WTC11 (cell line): ENCODE data around the gene EIF4E3. TPM values are rescaled to one million over a fixed set of nuclear protein-coding genes. Genes with fewer than 3 reads are reported as not detected.

Source experiments
- ATAC-seq: fragments of 200-7000 bp; cut with Tn5 transposase; 2 replicates; pipeline ENCODE4 v1.10.0; 2021; ENCODE audit warnings: mild to moderate bottlenecking, moderate library complexity
- CTCF ChIA-PET: fragments of 300-600 bp; sonication (Branson Sonifier 250); formaldehyde crosslinking; loops from one replicate; lab custom pipeline; 2021; ENCODE audit warnings: antibody characterized with exemption; lab: Charles Lee
- POLR2A ChIA-PET: fragments of 350-600 bp; sonication (Branson Sonifier 250); formaldehyde crosslinking; loops from one replicate; lab custom pipeline; 2021; ENCODE audit warnings: antibody characterized with exemption; lab: Charles Lee
- DNase-seq: peaks from one replicate; pipeline ENCODE4 v3.0.0; 2021; ENCODE audit warnings: low spot score
- H3K27ac Mint-ChIP-seq: 2 replicates; pipeline ENCODE4 v1.8.0; 2021; ENCODE audit warnings: mixed read lengths
- H3K27me3 Mint-ChIP-seq: 2 replicates; pipeline ENCODE4 v1.8.0; 2021; ENCODE audit warnings: low read depth, mild to moderate bottlenecking, moderate library complexity, mixed read lengths
- H3K36me3 Mint-ChIP-seq: 2 replicates; pipeline ENCODE4 v1.8.0; 2021; ENCODE audit warnings: mixed read lengths
- H3K4me1 Mint-ChIP-seq: 2 replicates; pipeline ENCODE4 v1.8.0; 2022; ENCODE audit warnings: mixed read lengths
- H3K4me3 Mint-ChIP-seq: 2 replicates; pipeline ENCODE4 v1.8.0; 2021; ENCODE audit warnings: mild to moderate bottlenecking, moderate library complexity, mixed read lengths
- H3K9me3 Mint-ChIP-seq: 2 replicates; pipeline ENCODE4 v1.8.0; 2021; ENCODE audit warnings: mixed read lengths
- ATF1 ChIP-seq: sonication (generic); formaldehyde crosslinking; IDR thresholded peaks from 2 replicates; pipeline ENCODE4 v1.8.1; 2023; ENCODE audit warnings: mild to moderate bottlenecking, moderate library complexity, missing genetic modification reagents
- CBFB ChIP-seq: sonication (generic); formaldehyde crosslinking; IDR thresholded peaks from 2 replicates; pipeline ENCODE4 v1.8.1; 2022; ENCODE audit warnings: mild to moderate bottlenecking, low read depth, missing genetic modification reagents
- CREB1 ChIP-seq: sonication (generic); formaldehyde crosslinking; IDR thresholded peaks from 2 replicates; pipeline ENCODE4 v1.8.0; 2023; ENCODE audit warnings: mild to moderate bottlenecking, missing genetic modification reagents
- CTCF ChIP-seq: fragments of 200-600 bp; IDR thresholded peaks from 2 replicates; pipeline ENCODE4 v1.8.0; 2022; ENCODE audit warnings: antibody characterized with exemption
- FOXJ3 ChIP-seq: sonication (generic); formaldehyde crosslinking; IDR thresholded peaks from 2 replicates; pipeline ENCODE4 v1.9.0; 2021; ENCODE audit warnings: missing genetic modification reagents, mild to moderate bottlenecking, borderline replicate concordance
- MXD4 ChIP-seq: fragments of 250-450 bp; sonication (Bioruptor Pico); IDR thresholded peaks from 2 replicates; pipeline ENCODE4 v1.8.0; 2021; ENCODE audit warnings: mild to moderate bottlenecking, moderate library complexity, borderline replicate concordance
- total RNA-seq: library from RNA; stranded (reverse); gene quantifications from 3 replicates; pipeline ENCODE4 v1.2.3, GENCODE V29; 2021
- TF ChIP-seq, protein P1 (sequence below): sonication (generic); formaldehyde crosslinking; IDR thresholded peaks from 2 replicates; pipeline ENCODE4 v1.8.0; 2022; ENCODE audit warnings: missing genetic modification reagents
- TF ChIP-seq, protein P2 (sequence below): fragments of 250-450 bp; sonication (Bioruptor Pico); IDR thresholded peaks from 2 replicates; pipeline ENCODE4 v1.9.0; 2021; ENCODE audit warnings: mild to moderate bottlenecking, borderline replicate concordance
- TF ChIP-seq, protein P3 (sequence below): sonication (generic); formaldehyde crosslinking; IDR thresholded peaks from 2 replicates; pipeline ENCODE4 v1.8.0; 2022; ENCODE audit warnings: mild to moderate bottlenecking, missing genetic modification reagents

Gene EIF4E3
- total RNA-seq, 1 experiment from 2014 or later = 16.5 TPM

DNA sequence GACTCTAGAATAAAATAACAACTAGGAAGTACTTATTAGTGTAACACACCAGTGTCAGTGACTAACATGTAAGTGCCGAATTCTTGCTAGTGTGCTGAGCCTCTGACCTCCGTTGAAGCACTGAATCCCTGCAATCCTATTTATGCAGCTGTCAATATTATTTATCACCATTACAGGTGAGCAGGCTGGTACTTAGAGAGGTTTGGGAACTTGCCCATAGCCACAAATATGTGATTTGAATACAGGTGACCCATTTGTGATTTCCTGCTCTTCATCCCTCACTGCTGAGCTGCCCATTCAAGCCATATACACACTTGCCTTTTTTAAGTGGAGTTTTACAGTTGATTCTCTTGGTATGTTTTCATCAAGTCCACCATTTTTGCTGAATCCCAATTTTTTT lies 12.2 kb downstream of the EIF4E3 start (continued):
- TF ChIP-seq, protein P1, sequence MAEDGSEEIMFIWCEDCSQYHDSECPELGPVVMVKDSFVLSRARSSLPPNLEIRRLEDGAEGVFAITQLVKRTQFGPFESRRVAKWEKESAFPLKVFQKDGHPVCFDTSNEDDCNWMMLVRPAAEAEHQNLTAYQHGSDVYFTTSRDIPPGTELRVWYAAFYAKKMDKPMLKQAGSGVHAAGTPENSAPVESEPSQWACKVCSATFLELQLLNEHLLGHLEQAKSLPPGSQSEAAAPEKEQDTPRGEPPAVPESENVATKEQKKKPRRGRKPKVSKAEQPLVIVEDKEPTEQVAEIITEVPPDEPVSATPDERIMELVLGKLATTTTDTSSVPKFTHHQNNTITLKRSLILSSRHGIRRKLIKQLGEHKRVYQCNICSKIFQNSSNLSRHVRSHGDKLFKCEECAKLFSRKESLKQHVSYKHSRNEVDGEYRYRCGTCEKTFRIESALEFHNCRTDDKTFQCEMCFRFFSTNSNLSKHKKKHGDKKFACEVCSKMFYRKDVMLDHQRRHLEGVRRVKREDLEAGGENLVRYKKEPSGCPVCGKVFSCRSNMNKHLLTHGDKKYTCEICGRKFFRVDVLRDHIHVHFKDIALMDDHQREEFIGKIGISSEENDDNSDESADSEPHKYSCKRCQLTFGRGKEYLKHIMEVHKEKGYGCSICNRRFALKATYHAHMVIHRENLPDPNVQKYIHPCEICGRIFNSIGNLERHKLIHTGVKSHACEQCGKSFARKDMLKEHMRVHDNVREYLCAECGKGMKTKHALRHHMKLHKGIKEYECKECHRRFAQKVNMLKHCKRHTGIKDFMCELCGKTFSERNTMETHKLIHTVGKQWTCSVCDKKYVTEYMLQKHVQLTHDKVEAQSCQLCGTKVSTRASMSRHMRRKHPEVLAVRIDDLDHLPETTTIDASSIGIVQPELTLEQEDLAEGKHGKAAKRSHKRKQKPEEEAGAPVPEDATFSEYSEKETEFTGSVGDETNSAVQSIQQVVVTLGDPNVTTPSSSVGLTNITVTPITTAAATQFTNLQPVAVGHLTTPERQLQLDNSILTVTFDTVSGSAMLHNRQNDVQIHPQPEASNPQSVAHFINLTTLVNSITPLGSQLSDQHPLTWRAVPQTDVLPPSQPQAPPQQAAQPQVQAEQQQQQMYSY (CRISPR knock-in tag) = no peak
- no peak for TF ChIP-seq FOXJ3 (CRISPR knock-in tag)
- TF ChIP-seq, all 79 proteins: peak for 0

DNA sequence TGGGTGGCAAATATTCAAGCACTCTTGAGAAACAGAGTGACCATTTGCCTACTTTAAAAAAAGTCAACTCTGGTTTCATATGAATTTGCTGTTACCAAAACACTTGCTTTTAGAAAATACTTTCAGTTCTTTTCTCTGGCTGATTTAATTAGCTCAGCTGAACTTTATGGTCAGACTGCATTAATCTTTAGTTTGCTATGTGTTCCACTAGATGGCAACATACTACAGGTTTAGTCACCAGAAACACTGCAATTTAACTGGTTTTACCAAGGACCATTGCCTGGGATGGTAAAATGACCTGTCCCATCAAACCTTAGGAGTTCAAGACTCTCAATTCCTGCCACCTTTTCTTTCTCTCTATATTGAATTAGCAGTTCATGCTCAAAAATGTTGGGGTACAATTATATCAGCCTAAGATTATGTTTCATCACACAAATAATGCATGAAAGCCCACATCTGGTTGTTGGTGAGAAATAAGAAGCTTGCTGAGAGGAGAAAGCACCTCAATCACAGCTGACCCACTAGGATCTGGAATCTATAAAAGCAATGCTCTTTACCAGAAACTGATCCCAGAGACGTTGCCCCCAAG lies 14.2 kb downstream of the EIF4E3 start:
- Mint-ChIP-seq H3K9me3 (no peaks in the 10 kb centered on the region), H3K36me3 (no peaks in the 10 kb centered on the region), H3K27me3 (no peaks in the 10 kb centered on the region; the same call in 1 of the 2 replicates), H3K4me3 (no peak overlapping the region), H3K27ac (no peak overlapping the region), H3K4me1 (peaks cover 3% of the 10 kb centered on the region; the same call in 1 of the 2 replicates)
- CTCF ChIA-PET = interaction anchor here (0.6 to 2.4 kb wide), 25 partner anchors 10 to 797 kb away, joined by 3 to 31 read pairs (median 4); no protein-coding TSS in a partner anchor
- ATAC-seq = peak; percentile 84
- peak; percentile 42 for TF ChIP-seq CTCF
- TF ChIP-seq CREB1 (CRISPR knock-in tag) = no peak
- TF ChIP-seq, all 79 proteins: peak for 1
- POLR2A ChIA-PET = no interaction called here
- no peak for DNase-seq

- no peak for TF ChIP-seq CBFB (CRISPR knock-in tag)
- TF ChIP-seq, protein P2, sequence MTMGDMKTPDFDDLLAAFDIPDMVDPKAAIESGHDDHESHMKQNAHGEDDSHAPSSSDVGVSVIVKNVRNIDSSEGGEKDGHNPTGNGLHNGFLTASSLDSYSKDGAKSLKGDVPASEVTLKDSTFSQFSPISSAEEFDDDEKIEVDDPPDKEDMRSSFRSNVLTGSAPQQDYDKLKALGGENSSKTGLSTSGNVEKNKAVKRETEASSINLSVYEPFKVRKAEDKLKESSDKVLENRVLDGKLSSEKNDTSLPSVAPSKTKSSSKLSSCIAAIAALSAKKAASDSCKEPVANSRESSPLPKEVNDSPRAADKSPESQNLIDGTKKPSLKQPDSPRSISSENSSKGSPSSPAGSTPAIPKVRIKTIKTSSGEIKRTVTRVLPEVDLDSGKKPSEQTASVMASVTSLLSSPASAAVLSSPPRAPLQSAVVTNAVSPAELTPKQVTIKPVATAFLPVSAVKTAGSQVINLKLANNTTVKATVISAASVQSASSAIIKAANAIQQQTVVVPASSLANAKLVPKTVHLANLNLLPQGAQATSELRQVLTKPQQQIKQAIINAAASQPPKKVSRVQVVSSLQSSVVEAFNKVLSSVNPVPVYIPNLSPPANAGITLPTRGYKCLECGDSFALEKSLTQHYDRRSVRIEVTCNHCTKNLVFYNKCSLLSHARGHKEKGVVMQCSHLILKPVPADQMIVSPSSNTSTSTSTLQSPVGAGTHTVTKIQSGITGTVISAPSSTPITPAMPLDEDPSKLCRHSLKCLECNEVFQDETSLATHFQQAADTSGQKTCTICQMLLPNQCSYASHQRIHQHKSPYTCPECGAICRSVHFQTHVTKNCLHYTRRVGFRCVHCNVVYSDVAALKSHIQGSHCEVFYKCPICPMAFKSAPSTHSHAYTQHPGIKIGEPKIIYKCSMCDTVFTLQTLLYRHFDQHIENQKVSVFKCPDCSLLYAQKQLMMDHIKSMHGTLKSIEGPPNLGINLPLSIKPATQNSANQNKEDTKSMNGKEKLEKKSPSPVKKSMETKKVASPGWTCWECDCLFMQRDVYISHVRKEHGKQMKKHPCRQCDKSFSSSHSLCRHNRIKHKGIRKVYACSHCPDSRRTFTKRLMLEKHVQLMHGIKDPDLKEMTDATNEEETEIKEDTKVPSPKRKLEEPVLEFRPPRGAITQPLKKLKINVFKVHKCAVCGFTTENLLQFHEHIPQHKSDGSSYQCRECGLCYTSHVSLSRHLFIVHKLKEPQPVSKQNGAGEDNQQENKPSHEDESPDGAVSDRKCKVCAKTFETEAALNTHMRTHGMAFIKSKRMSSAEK = no peak
- TF ChIP-seq MXD4 (CRISPR knock-in tag) = no peak
- TF ChIP-seq, protein P3, sequence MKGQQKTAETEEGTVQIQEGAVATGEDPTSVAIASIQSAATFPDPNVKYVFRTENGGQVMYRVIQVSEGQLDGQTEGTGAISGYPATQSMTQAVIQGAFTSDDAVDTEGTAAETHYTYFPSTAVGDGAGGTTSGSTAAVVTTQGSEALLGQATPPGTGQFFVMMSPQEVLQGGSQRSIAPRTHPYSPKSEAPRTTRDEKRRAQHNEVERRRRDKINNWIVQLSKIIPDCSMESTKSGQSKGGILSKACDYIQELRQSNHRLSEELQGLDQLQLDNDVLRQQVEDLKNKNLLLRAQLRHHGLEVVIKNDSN (CRISPR knock-in tag) = no peak
- TF ChIP-seq ATF1 (CRISPR knock-in tag) = no peak
- TF ChIP-seq, all 79 proteins: peak for 0
- no peaks in the 10 kb centered on the region for H3K9me3 Mint-ChIP-seq
- H3K27me3 Mint-ChIP-seq = no peaks in the 10 kb centered on the region; the same call in 1 of the 2 replicates
- H3K27ac Mint-ChIP-seq = no peak overlapping the region
- H3K36me3 Mint-ChIP-seq = no peaks in the 10 kb centered on the region
- H3K4me3 Mint-ChIP-seq = no peak overlapping the region
- DNase-seq (no peak), ATAC-seq (no peak)
- CTCF ChIA-PET = interaction anchor here (2.4 kb wide), 1 partner anchor 148 kb away, joined by 31 read pairs; no protein-coding TSS in a partner anchor
- H3K4me1 Mint-ChIP-seq = peaks cover 3% of the 10 kb centered on the region; the same call in 1 of the 2 replicates
- POLR2A ChIA-PET = no interaction called here
These were observed 15.2 kb downstream of the EIF4E3 start for GRCh38 chr3:71709908-71710511.
